CD8-positive, alpha-beta memory T cell (primary cell): Measurements from ENCODE around the gene CCPG1. TPM values are rescaled to one million over a fixed set of nuclear protein-coding genes. Genes with fewer than 3 reads are reported as not detected.
A peak's percentile ranks its signal among the peaks of the same experiment; 100 is the strongest.

Experiments used
- CTCF ChIA-PET: fragments of 350-600 bp; sonication (Branson Sonifier 250); formaldehyde crosslinking; loops from one replicate; lab custom pipeline; 2021; ENCODE audit warnings: antibody characterized with exemption; lab: Charles Lee
- POLR2A ChIA-PET: fragments of 350-600 bp; sonication (Branson Sonifier 250); formaldehyde crosslinking; loops from one replicate; lab custom pipeline; 2021; ENCODE audit warnings: antibody characterized with exemption; lab: Charles Lee
- DNase-seq, 5 donors: peaks; one replicate each; pipeline versions ENCODE4 v3.0.0 to v3.0.0-alpha.2; 2020 to 2022; ENCODE audit warnings: mixed read lengths in 1 of 5
- H3K27ac ChIP-seq: one replicate; pipeline ENCODE4 v1.7.0; 2013; ENCODE audit warnings: low read depth, mild to moderate bottlenecking, low read length, moderate library complexity
- H3K27me3 ChIP-seq: 2 replicates; pipeline ENCODE4 v1.7.0; 2013; ENCODE audit warnings: low read length, mild to moderate bottlenecking; ENCODE audit not compliant: insufficient read depth, poor library complexity, severe bottlenecking
- H3K36me3 ChIP-seq: 2 replicates; pipeline ENCODE4 v1.7.0; 2013; ENCODE audit warnings: mild to moderate bottlenecking, low read length, moderate library complexity; ENCODE audit not compliant: insufficient read depth
- H3K4me1 ChIP-seq: 2 replicates; pipeline ENCODE4 v1.7.0; 2013; ENCODE audit warnings: mild to moderate bottlenecking, low read length, moderate library complexity; ENCODE audit not compliant: insufficient read depth
- H3K4me3 ChIP-seq: 2 replicates; pipeline ENCODE4 v1.7.0; 2013; ENCODE audit warnings: mild to moderate bottlenecking, low read length
- H3K9me3 ChIP-seq: 2 replicates; pipeline ENCODE4 v1.7.0; 2013; ENCODE audit warnings: mild to moderate bottlenecking, low read length
- H3K27ac Mint-ChIP-seq, 8 donors: one replicate each; pipeline ENCODE4 v1.8.0; 2020 to 2021; ENCODE audit warnings: mixed read lengths in 8 of 8, mild to moderate bottlenecking in 6 of 8, inconsistent platforms in 3 of 8, moderate library complexity in 3 of 8
- H3K27me3 Mint-ChIP-seq, 2 donors: one replicate each; pipeline ENCODE4 v1.8.0; 2020 to 2021; ENCODE audit warnings: mixed read lengths in 2 of 2, mild to moderate bottlenecking in 1 of 2, moderate library complexity in 1 of 2
- H3K36me3 Mint-ChIP-seq, 3 donors: one replicate each; pipeline ENCODE4 v1.8.0; 2020 to 2021; ENCODE audit warnings: mixed read lengths in 3 of 3, inconsistent platforms in 1 of 3, mild to moderate bottlenecking in 1 of 3
- H3K4me1 Mint-ChIP-seq, 3 donors: one replicate each; pipeline ENCODE4 v1.8.0; 2020 to 2021; ENCODE audit warnings: mixed read lengths in 3 of 3, inconsistent platforms in 1 of 3, mild to moderate bottlenecking in 1 of 3
- H3K4me3 Mint-ChIP-seq, 7 donors: one replicate each; pipeline ENCODE4 v1.8.0; 2020 to 2021; ENCODE audit warnings: mixed read lengths in 7 of 7, mild to moderate bottlenecking in 6 of 7, moderate library complexity in 4 of 7, inconsistent platforms in 2 of 7
- H3K9me3 Mint-ChIP-seq, 5 donors: one replicate each; pipeline ENCODE4 v1.8.0; 2020 to 2022; ENCODE audit warnings: mixed read lengths in 5 of 5, mild to moderate bottlenecking in 3 of 5, moderate library complexity in 2 of 5, inconsistent platforms in 1 of 5
- polyA plus RNA-seq: library from polyadenylated mRNA; unstranded; fragments of 300-500 nt; fragmentation: Illumina TruSeq; gene quantifications from one replicate; pipeline ENCODE4 v1.2.3, GENCODE V29; 2021
- total RNA-seq, 2 experiments: library from RNA; stranded (reverse); gene quantifications; one replicate each; pipeline ENCODE4 v1.2.3, GENCODE V29; 2021

CCPG1 gene
- total and polyA plus RNA-seq, 3 experiments from 2014 or later = 13.1 to 52.8 (median 14.2) TPM

DNA sequence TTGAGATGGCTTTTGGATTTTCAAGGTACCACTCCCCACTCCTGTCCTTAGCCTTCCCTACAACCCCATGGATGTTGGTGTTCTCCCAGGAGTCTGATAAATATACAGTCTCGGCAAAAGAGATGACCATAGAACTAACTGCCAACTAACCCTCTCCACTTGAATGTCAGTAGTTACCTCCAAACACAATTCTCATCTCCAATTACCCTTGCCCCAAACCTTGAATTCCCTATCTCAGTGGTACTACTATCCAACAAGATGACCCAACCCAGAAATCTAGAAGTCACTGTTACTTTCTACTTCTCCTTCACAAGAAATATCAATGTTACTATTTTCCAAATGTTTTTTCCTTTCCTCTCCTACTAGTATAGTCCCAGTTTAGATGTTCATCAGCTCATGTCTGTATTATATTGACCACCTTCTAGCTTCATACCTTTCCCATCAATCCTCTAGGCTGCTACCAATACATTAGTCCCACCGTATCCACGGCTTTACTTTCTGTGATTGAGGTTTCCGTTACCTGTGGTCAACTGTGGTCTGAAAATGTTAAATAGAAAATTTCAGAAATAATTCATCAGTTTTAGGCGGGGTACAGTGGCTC is 51.1 kb downstream of the CCPG1 start:
- ChIA-PET CTCF (no interaction called here), POLR2A (no interaction called here)
- H3K27me3 Mint-ChIP-seq = no peaks in the 10 kb centered on the region
- H3K4me3 Mint-ChIP-seq = no peak overlapping the region
- no peaks in the 10 kb centered on the region for H3K4me1 Mint-ChIP-seq
- no peak overlapping the region for H3K27ac ChIP-seq
- no peaks in the 10 kb centered on the region for H3K27me3 ChIP-seq
- H3K9me3 Mint-ChIP-seq = no peaks in the 10 kb centered on the region
- no peak for DNase-seq
- H3K4me3 ChIP-seq = no peak overlapping the region
- H3K27ac Mint-ChIP-seq = peak overlapping the region in 2 of 8 donors; percentile 74 to 91
- H3K36me3 Mint-ChIP-seq = peaks cover 0 to 61% (median 29%) of the 10 kb centered on the region in 3 donors
- H3K36me3 ChIP-seq = peaks cover 11% of the 10 kb centered on the region
- H3K4me1 ChIP-seq = no peaks in the 10 kb centered on the region
- no peaks in the 10 kb centered on the region for H3K9me3 ChIP-seq

DNA sequence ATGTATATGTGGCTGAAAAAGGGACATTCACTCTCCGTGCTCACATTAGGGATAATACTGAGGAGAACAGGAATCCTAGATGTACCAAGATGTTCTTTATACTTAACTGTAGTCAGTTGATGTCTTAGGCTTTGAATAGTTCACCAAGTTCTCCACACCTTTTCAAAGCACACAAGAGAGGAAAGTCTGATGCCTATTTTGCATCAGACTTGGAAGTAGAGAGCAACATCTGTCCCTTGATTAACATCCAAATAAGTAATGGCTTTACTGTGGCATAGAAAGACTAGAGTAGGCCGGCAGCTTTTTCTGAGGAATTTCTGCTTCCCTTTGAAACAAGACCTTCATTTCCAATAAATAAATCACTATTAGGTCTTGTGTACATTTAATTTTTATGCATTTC is 55.1 kb downstream of the CCPG1 start:
- ChIA-PET POLR2A (no interaction called here), CTCF (no interaction called here)

DNA sequence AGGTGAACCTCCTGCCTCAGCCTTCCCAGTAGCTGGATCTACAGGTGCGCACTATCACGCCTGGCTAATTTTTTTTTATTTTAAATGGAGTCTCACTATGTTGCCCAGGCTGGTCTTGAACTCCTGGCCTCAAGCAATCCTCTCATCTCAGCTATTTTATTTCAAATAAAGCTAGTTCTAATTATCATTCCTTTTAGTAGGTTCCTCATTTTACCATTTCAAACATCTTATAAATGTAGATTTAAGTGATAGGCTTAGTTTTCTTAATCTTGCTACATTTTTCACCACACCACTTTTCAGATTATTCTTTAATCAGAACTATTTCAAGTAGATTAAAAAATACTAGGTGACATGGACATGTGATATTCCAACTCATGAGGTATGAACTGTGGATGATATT is 58.9 kb downstream of the CCPG1 start:
- CTCF ChIA-PET = no interaction called here
- Histone ChIP-seq H3K36me3 (peaks cover 12% of the 10 kb centered on the region), H3K9me3 (no peaks in the 10 kb centered on the region), H3K27me3 (no peaks in the 10 kb centered on the region), H3K4me1 (no peaks in the 10 kb centered on the region), H3K27ac (no peak overlapping the region), H3K4me3 (no peak overlapping the region)
- Mint-ChIP-seq H3K9me3 (no peaks in the 10 kb centered on the region), H3K4me1 (peaks cover 0 to 5% (median 0%) of the 10 kb centered on the region in 3 donors), H3K36me3 (peaks cover 14 to 53% (median 19%) of the 10 kb centered on the region in 3 donors), H3K4me3 (no peak overlapping the region), H3K27me3 (no peaks in the 10 kb centered on the region), H3K27ac (peak overlapping the region in 2 of 8 donors; percentile 35 to 61)
- POLR2A ChIA-PET = no interaction called here
- no peak for DNase-seq

More for the DNA sequence above, 55.1 kb downstream of the CCPG1 start:
- H3K36me3 ChIP-seq = peaks cover 10% of the 10 kb centered on the region
- H3K9me3 ChIP-seq = no peaks in the 10 kb centered on the region
- Mint-ChIP-seq H3K4me1 (peaks cover 0 to 5% (median 0%) of the 10 kb centered on the region in 3 donors), H3K27ac (no peak overlapping the region), H3K4me3 (no peak overlapping the region), H3K36me3 (peaks cover 5 to 59% (median 21%) of the 10 kb centered on the region in 3 donors), H3K27me3 (no peaks in the 10 kb centered on the region), H3K9me3 (no peaks in the 10 kb centered on the region)
- no peak overlapping the region for H3K27ac ChIP-seq
- H3K27me3 ChIP-seq = no peaks in the 10 kb centered on the region
- H3K4me1 ChIP-seq = no peaks in the 10 kb centered on the region
- no peak overlapping the region for H3K4me3 ChIP-seq
- no peak for DNase-seq

DNA sequence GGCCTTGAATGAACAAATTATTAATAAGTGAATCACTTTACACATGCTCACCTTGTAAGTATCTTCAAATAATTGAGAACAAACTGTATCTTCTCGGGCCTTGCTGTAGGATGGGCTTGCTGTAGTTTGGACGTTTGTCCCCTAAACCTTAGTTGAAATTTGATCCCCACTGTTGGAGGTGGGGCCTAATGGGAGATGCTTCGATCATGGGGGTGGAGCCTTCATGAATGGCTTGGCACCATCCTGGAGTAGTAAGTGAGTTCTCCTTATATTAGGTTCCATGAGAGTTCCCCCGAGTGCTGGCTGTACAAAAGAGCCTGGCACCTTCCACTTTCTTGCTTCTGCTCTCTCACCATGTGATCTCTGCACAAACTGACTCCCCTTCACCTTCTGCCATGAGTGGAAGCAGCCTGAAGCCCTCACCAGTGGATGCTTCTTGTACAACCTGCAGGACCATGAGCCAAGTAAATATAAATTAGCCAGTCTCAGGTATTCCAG is 59.8 kb downstream of the CCPG1 start:
- Mint-ChIP-seq H3K9me3 (no peaks in the 10 kb centered on the region), H3K4me1 (peaks cover 0 to 5% (median 0%) of the 10 kb centered on the region in 3 donors), H3K4me3 (no peak overlapping the region), H3K36me3 (peaks cover 14 to 61% (median 26%) of the 10 kb centered on the region in 3 donors), H3K27me3 (no peaks in the 10 kb centered on the region), H3K27ac (peak overlapping the region in 2 of 8 donors; percentile 49 to 50)
- ChIA-PET POLR2A (no interaction called here), CTCF (no interaction called here)
- no peak overlapping the region for H3K4me3 ChIP-seq
- no peaks in the 10 kb centered on the region for H3K27me3 ChIP-seq
- no peak overlapping the region for H3K27ac ChIP-seq
- H3K9me3 ChIP-seq = no peaks in the 10 kb centered on the region
- H3K36me3 ChIP-seq = peaks cover 15% of the 10 kb centered on the region
- no peaks in the 10 kb centered on the region for H3K4me1 ChIP-seq
- no peak for DNase-seq

DNA sequence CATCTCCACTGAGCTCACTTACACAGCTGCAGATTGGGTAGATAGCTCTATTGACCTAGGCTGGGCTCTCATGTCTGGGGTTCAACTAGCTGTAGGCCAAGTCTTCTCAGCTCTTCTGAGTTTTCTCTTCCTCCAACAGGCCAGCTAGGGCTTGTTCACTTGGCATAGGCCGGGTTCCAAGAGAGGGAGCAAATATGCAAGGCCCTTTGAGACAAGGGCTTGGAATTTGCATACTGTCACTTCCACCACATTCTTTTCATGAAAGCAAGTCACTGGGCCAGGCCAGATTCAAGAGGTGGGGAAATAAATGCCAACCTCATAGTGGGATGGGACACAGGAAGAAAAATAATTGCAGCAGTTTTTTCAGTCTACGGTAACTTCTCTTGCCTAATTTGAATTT is 64.0 kb downstream of the CCPG1 start:
- peaks cover 15% of the 10 kb centered on the region for H3K36me3 ChIP-seq
- H3K27me3 ChIP-seq = no peaks in the 10 kb centered on the region
- no peak overlapping the region for H3K27ac ChIP-seq
- Mint-ChIP-seq H3K4me3 (no peak overlapping the region), H3K4me1 (peaks cover 0 to 5% (median 0%) of the 10 kb centered on the region in 3 donors), H3K9me3 (no peaks in the 10 kb centered on the region), H3K27ac (peak overlapping the region; percentile 2 to 77 (median 48)), H3K36me3 (peaks cover 8 to 66% (median 30%) of the 10 kb centered on the region in 3 donors), H3K27me3 (no peaks in the 10 kb centered on the region)
- ChIA-PET POLR2A (no interaction called here), CTCF (interaction anchor here (1.3 kb wide), 1 partner anchor 95 kb away, joined by 4 read pairs; no protein-coding TSS in a partner anchor)
- no peak overlapping the region for H3K4me3 ChIP-seq
- no peaks in the 10 kb centered on the region for H3K4me1 ChIP-seq
- no peak for DNase-seq
- no peaks in the 10 kb centered on the region for H3K9me3 ChIP-seq

DNA sequence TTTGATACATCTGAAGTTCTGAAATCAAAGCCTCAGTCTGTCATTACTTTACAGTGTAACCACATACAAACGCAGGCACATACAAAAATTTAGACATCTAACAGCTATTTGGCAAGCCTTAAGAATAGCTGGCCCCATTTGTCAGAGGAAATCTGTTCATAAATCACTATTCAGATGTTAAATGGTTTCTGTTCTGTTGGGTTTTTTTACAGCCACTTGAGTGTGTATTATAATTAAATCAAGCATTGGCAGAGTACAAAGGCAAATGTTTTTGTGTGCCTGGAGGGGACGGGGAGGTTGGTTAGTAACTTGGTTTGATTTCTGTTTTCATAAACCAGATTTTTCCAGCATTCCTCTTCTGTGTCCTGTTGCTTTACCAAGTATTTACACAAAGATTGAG is 65.0 kb downstream of the CCPG1 start:
- Histone ChIP-seq H3K27ac (no peak overlapping the region), H3K4me3 (no peak overlapping the region), H3K27me3 (no peaks in the 10 kb centered on the region), H3K9me3 (no peaks in the 10 kb centered on the region), H3K4me1 (no peaks in the 10 kb centered on the region), H3K36me3 (peaks cover 11% of the 10 kb centered on the region)
- no peaks in the 10 kb centered on the region for H3K27me3 Mint-ChIP-seq
- H3K36me3 Mint-ChIP-seq = peaks cover 8 to 69% (median 26%) of the 10 kb centered on the region in 3 donors
- POLR2A ChIA-PET = no interaction called here
- peaks cover 0 to under 1% (median 0%) of the 10 kb centered on the region in 3 donors for H3K4me1 Mint-ChIP-seq
- H3K27ac Mint-ChIP-seq = peak overlapping the region in 1 of 8 donors; percentile 29
- CTCF ChIA-PET = no interaction called here
- H3K9me3 Mint-ChIP-seq = no peaks in the 10 kb centered on the region
- no peak for DNase-seq
- H3K4me3 Mint-ChIP-seq = no peak overlapping the region

DNA sequence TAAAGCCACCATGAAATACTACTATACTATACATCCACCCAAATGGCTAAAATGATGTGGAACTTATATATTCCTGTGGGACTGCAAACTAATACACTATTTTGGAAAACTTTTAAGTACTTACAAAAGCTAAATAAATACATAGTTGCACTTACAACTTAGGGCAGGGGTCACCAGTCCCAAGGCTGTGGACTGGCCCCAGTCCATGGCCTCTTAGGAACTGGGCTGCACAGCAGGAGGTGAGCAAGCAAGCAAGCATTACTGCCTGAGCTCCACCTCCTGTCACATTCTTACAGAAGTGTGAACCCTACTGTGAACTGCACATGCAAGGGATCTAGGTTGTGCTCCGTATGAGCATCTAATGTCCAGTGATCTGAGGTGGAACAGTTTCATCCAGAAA is 71.0 kb downstream of the CCPG1 start:
- no peaks in the 10 kb centered on the region for H3K27me3 Mint-ChIP-seq
- Histone ChIP-seq H3K27me3 (no peaks in the 10 kb centered on the region), H3K4me1 (no peaks in the 10 kb centered on the region), H3K36me3 (peaks cover 5% of the 10 kb centered on the region), H3K4me3 (no peak overlapping the region), H3K9me3 (no peaks in the 10 kb centered on the region), H3K27ac (no peak overlapping the region)
- POLR2A ChIA-PET = no interaction called here
- peak overlapping the region in 2 of 8 donors; percentile 32 to 47 for H3K27ac Mint-ChIP-seq
- no peak for DNase-seq
- CTCF ChIA-PET = no interaction called here
- no peak overlapping the region for H3K4me3 Mint-ChIP-seq
- H3K36me3 Mint-ChIP-seq = peaks cover 0 to 72% (median 14%) of the 10 kb centered on the region in 3 donors
- no peaks in the 10 kb centered on the region for H3K4me1 Mint-ChIP-seq
- H3K9me3 Mint-ChIP-seq = no peaks in the 10 kb centered on the region

DNA sequence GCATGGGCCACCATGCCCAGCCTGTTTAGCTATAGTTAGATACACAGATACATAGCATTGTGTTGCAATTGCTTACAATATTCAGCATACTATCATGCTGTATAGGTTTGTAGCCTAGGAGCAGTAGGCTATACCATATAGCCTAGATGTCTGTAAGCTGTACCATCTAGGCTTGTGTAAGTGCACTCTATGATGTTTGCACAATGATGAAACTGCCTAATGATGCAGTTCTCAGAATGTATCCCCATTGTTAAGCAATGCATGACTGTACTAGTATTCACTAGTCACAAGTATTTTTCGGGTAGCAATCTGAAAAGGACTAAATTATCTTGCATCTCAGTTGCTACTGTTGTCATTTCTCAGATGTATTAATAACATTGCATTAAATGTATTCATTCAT is 73.2 kb downstream of the CCPG1 start:
- Histone ChIP-seq H3K9me3 (no peaks in the 10 kb centered on the region), H3K4me1 (no peaks in the 10 kb centered on the region), H3K36me3 (peaks cover 5% of the 10 kb centered on the region), H3K27me3 (no peaks in the 10 kb centered on the region), H3K27ac (no peak overlapping the region), H3K4me3 (no peak overlapping the region)
- Mint-ChIP-seq H3K9me3 (no peaks in the 10 kb centered on the region), H3K4me3 (no peak overlapping the region), H3K27ac (peak overlapping the region in 1 of 8 donors; percentile 18), H3K4me1 (no peaks in the 10 kb centered on the region), H3K27me3 (no peaks in the 10 kb centered on the region), H3K36me3 (peaks cover 0 to 72% (median 18%) of the 10 kb centered on the region in 3 donors)
- DNase-seq = no peak
- ChIA-PET POLR2A (no interaction called here), CTCF (no interaction called here)
